NCI-H146 (cell line): ENCODE measurements around the gene MACF1.
A peak's percentile ranks its signal among the peaks of the same experiment; 100 is the strongest.

Experiments
- DNase-seq: peaks from one replicate; lab custom pipeline; 2025; lab: John Stamatoyannopoulos, UW

Gene MACF1

GRCh38 chr1:39393645-39394044 is 189.2 kb downstream of the MACF1 start:
- DNase-seq = no peak

DNA sequence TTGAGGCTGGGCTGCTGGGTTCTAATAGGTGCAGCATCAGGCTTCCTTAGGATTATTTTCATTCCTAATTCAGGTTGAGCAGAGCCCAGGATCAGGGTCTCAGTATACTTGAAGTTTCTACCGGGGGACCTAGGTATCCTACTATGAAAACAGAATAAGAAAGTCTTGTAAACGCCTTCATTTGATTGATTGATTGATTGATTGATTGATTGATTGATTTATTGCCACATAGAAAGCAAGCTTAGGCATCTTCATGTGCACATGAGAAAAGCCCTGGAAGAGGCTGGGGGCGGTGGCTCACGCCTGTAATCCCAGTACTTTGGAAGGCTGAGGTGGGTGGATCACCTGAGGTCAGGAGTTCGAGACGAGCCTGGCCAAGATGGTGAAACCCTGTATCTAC is 189.6 kb downstream of the MACF1 start:
- no peak for DNase-seq

- DNase-seq = peak; percentile 31
Observed at GRCh38 chr1:39394598-39394997, 190.1 kb downstream of the MACF1 start.

DNA sequence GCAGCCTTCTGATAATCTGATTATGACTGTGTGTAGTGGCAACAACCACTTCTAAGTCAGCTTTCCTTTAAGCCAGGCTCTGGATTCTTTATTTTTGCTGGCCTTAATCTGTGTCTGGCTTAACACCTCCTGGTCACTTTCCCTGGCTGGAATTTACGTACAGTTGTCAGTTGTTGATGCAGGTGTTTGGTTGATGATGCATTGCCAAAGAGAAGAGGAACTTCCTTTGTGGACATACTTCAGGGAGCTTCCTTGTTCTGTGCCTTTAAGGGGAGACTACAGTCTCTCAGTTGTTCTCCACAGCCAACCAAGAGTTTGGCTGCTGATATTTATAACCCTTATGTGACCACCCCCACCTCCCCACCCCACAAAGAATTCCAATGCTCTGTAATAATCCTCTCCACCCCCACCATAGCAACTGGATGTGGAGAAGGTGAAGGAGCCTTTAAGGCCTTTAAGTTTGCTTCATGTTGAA is 190.9 kb downstream of the MACF1 start:
- DNase-seq = no peak

DNA sequence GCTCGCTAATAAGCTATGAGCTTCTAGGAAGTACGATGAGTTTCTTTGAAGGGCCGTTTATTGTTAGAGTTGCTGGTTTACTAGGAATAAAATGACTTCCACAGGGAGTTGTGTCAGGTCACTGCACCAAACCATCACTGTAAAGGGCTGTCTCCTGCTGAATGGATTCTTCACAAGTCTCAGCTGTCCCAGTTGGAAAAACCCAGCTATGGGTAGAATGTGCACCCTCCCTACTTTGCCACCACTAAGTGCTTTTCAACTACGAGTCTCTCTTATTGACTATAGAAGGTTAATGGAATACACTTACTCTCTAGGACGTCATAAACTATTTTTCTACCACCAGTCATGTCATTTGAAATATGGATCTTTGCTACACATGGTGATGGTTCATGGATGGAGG is 192.2 kb downstream of the MACF1 start:
- no peak for DNase-seq

GRCh38 chr1:39397487-39397886 is 193.0 kb downstream of the MACF1 start:
- DNase-seq = no peak

GRCh38 chr1:39398278-39399021 is 194.0 kb downstream of the MACF1 start:
- peak; percentile 15 for DNase-seq

- no peak for DNase-seq
Observed at GRCh38 chr1:39401106-39401505, 196.6 kb downstream of the MACF1 start.

DNA sequence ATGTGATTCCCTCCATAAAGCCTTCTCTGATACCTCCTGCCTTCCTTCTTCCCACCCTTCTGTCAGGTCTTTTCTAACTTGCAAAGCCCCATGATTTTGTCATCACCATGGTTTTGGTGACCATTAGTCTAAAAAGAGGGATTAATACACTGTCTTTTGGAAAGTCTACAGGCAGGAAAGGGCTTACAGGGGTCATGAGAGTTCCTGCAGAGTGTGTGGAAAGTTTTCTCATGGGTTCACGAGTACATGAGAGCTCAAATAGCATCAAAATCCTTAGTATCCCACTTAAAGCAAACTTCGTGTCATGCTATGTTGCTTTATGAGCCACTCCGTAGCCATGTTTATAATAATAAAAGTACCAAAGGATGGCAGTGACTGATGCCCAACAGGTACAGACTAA is 200.4 kb downstream of the MACF1 start:
- no peak for DNase-seq

DNA sequence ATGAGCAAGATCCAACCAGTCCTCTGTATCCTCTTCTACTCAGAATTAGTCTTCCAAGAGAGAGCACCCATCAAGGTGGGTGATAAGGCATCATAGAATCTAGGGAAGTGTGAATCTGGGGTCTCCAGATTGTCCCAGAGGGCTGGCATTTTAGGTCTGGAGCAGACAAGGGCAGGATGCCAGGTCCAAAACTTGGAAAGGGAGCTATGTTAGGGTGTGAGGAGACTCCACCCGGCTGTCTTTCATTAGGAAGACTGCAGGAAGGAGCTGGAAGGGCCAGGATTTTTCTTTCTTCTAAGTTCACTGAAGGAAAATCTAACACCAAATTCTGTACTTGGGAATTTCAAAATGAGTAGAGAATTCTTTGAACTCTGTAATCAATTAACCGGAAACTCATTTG is 200.9 kb downstream of the MACF1 start:
- DNase-seq = no peak

DNA sequence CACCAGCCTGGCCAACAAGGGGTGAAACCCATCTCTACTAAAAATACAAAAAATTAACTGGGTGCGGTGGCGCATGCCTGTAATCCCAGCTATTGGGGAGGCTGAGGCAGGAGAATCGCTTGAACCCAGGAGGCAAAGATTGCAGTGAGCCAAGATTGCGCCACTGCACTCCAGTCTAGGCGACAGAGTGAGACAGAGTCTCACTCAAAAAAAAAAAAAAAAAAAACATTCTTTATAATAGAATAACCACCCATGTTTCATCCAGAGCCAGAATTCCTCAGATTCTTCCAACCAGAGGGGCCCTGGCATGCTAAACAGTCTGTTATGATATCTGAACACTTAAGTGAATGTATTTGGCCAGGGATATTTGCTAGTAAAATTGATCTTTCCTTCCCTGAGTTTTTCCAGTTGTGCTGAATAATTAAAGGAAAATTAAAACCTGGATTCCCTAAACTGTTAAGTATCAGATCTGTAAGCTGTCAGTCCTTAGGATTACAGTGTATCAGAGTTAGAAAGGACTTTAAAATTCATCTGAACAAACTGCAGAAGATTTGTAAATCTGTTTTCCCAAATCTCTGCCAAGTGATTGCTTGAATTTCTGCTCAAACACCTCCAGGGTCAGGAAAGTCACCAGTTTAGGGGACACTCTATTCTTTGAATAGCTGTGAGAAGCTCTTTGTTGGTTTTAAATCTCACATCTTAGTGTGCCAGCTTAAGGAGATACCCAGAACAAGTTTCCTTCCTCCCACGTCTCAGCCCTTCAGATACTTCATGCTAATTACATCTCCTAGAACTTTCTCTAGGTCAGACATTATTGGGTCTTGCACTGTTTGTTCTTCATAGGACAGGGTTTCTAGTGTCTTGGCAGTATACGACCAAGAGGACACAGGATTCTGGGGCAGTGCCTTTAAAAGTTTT is 202.3 kb downstream of the MACF1 start:
- no peak for DNase-seq

- no peak for DNase-seq
Observed at GRCh38 chr1:39407510-39407895, 203.0 kb downstream of the MACF1 start.

DNA sequence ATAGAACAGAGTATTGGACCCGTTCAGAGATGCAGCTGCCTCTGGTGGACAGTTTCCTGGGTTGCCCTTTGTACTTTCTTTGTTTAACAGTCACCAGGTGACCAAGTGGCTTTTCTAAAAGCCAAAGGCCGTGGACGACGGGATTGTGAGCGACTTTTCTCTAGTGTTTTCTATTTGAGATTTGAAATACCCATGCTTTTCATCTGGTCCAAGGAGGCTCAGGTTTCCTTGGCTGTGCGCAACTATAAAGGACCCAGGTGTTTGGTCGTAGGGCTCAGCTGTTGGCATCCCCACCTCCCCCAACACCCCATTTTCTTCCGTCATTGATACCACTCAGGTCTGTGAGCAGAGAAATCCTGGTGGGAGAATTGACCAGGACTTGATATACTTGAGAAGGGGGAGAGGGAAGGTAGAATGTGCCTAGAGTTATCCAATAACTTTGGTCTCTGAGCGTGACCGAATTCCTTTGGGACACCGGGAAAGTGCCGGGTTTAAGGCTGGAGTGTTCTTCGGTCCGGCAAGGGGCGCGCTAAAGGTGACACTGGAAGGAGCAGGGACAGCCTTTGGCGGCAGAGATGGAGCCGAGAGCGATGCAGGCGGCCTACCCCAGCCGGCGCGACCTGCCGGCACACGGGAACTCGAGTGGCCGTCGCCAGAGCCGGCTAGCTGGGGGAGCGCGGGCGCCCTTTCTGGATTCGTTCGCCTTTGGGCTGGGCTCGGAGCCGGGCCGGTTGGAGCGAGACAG is 203.6 kb downstream of the MACF1 start:
- DNase-seq = peak; percentile 41

GRCh38 chr1:39408641-39409054 is 204.2 kb downstream of the MACF1 start:
- DNase-seq = peak; percentile 93

DNA sequence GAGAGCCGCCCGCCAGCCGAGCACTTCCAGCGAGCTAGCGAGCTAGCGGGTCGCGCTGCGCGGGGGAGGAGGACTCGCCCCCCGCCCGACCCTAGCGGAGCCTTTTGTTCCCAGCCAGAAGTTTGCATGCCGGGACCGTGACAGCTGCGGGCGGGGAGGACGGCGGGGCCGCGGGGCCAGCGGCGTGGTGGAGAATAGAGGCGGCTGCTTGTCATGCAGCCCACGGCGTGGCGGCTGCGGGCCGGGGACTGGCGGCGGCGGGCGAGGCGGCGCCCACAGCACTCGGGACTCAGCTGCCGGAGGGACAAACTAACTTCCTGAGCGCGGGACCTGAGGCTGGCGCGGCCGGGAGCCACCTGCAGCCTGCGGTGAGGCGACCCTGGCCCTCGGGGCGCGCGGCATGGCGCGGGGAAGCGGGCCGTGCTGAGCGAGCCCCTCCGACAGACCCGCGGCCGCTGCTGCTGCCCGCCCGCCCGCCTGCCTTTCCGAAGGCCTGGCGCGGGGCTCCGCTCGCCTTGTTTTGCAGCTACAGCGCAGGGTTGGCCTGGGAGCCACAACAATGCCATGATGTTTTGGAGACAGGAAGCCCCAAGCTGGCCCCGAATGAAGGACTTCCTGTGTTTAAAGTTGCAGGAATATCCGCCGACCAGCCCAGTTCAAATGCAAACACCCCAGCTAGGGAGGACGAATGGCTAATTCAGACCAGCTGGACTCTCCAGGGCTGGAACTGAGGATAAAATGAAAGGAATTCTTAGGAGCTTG is 204.7 kb downstream of the MACF1 start:
- DNase-seq = peak; percentile 32

DNA sequence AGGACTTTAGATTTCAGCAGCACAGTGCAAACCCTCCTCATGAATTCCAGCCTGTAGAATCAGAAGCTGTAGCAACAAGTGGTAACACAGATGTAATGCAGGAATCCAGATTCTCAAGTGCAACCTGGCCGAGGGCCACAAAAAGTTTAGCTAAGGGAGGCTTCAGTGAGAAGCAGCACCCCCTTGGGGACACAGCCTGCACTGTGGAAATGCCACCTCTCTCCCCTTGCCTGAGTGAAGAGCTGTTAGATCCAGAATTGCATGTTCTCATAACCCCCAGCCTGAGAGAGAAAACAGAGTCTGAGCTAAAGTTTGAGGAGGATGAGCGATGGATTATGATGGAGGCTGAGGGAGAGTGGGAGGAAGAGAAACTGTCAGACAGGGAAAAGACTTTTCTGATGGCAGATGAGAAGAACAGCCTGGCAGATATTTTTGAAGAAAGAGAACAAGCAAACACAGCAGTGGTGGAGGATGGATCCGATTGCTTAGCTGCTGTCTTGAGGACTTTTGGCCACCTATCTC is 206.5 kb downstream of the MACF1 start:
- DNase-seq = no peak

- no peak for DNase-seq
Observed at GRCh38 chr1:39411526-39412478, 207.3 kb downstream of the MACF1 start.

- DNase-seq = no peak
Observed at GRCh38 chr1:39412892-39413291, 208.4 kb downstream of the MACF1 start.

DNA sequence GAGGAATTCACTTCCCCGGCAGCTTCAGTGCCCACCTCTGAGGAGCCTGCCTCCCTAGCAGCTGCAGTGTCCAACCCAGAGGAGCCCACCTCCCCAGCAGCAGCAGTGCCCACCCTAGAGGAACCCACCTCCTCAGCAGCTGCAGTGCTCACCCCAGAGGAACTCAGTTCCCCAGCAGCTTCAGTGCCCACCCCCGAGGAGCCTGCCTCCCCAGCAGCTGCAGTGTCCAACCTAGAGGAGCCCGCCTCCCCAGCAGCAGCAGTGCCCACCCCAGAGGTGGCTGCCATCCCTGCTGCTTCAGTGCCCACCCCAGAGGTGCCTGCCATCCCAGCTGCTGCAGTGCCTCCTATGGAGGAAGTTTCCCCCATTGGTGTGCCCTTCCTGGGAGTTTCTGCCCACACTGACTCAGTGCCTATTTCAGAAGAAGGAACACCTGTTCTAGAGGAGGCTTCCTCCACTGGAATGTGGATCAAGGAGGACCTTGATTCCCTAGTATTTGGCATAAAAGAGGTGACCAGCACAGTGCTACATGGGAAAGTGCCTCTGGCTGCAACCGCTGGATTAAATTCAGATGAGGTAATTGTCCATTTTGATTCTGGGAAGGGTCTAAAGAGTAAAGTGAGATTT is 209.5 kb downstream of the MACF1 start:
- DNase-seq = no peak

DNA sequence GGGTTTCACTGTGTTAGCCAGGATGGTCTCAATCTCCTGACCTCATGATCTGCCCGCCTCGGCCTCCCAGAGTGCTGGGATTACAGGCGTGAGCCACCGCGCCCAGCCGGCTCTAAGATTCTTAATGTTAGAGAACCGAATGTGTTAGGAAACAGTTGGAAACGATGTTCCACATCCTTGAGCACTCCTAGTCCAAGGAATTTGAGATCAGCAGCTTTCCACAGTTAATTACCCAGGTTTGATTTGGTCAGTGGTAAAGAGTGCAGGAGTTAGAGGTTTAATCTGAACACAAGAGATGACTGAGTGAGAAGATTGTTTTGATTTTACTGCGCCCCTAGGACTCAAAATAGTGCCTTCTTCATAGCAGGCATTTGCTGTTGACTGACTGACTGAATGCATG is 211.1 kb downstream of the MACF1 start:
- DNase-seq = no peak
